HCT116 (cell line): ENCODE measurements around the gene LCMT2. TPM values are rescaled to one million over a fixed set of nuclear protein-coding genes. Genes with fewer than 3 reads are reported as not detected.
"Not testable (repeated sequence)": the region's sequence is repeated elsewhere in the genome, so short reads cannot be mapped to it uniquely, and the experiment has no call there.

Experiments
- ATAC-seq: fragments of 200-7000 bp; cut with Tn5 transposase; 2 replicates; pipeline ENCODE4 v1.9.1; 2020; ENCODE audit warnings: mild to moderate bottlenecking, moderate library complexity
- BruUV-seq: library from RNA; stranded (reverse); fragments of 400-500 nt; replicated peaks from 2 replicates; lab custom pipeline; 2021; lab: Mats Ljungman, UMichigan
- CTCF ChIA-PET: fragments of 300-600 bp; sonication (Branson Sonifier 250); formaldehyde crosslinking; loops from one replicate; lab custom pipeline; 2021; ENCODE audit warnings: antibody characterized with exemption; lab: Charles Lee
- POLR2A ChIA-PET: fragments of 300-600, 350-600 bp; sonication (Branson Sonifier 250); formaldehyde crosslinking; loops from one replicate; lab custom pipeline; 2021; ENCODE audit warnings: antibody characterized with exemption; lab: Charles Lee
- RAD21 ChIA-PET, 2 experiments: fragments of 300-600 bp; sonication (Branson Sonifier 250); formaldehyde crosslinking; loops; one replicate each; lab custom pipeline; 2023; ENCODE audit warnings: low total read pairs in 2 of 2; ENCODE audit not compliant: uncharacterized antibody in 2 of 2, unreplicated experiment in 2 of 2, low non-redundant PET in 1 of 2; lab: Charles Lee
- DNase-seq: peaks from one replicate; pipeline ENCODE4 v3.0.0-alpha.2; 2010; ENCODE audit warnings: low read depth, low spot score
- H2AFZ ChIP-seq: fragments of 200-600 bp; shearing (Covaris generic), sonication (generic); 2 replicates; pipeline ENCODE4 v1.6.1; 2017; ENCODE audit warnings: low read depth, mixed run types, mixed read lengths, antibody characterized with exemption, low read length; ENCODE audit not compliant: poor library complexity, severe bottlenecking
- H3K27ac ChIP-seq: 2 replicates; pipeline ENCODE4 v1.5.1; 2012; ENCODE audit warnings: low read depth, low read length
- H3K27me3 ChIP-seq: fragments of 200-600 bp; sonication (generic); 2 replicates; pipeline ENCODE4 v1.6.1; 2016; ENCODE audit warnings: mixed run types, low read length, mixed read lengths; ENCODE audit not compliant: insufficient read depth
- H3K36me3 ChIP-seq, 2 experiments: fragments of 200-500 bp in 1 of 2; fragments of 200-600 bp in 1 of 2; sonication (Bioruptor generic) in 1 of 2; sonication (generic) in 1 of 2; 2 replicates each; pipeline versions ENCODE4 v1.5.1 to v1.6.1; 2014 to 2016; ENCODE audit warnings: low read length in 2 of 2, inconsistent platforms in 1 of 2, mixed read lengths in 1 of 2, mixed run types in 1 of 2; ENCODE audit not compliant: insufficient read depth in 2 of 2, control insufficient read depth in 1 of 2
- H3K4me1 ChIP-seq, 2 experiments: fragments of 200-600 bp in 1 of 2; sonication (generic) in 1 of 2; 2 replicates each; pipeline versions ENCODE4 v1.5.1 to v1.6.1; 2012 to 2017; ENCODE audit warnings: low read length in 2 of 2, inconsistent platforms in 1 of 2, mild to moderate bottlenecking in 1 of 2, mixed read lengths in 1 of 2, mixed run types in 1 of 2, moderate library complexity in 1 of 2; ENCODE audit not compliant: insufficient read depth in 2 of 2, control insufficient read depth in 1 of 2
- H3K4me2 ChIP-seq: fragments of 200-600 bp; sonication (generic); 2 replicates; pipeline ENCODE4 v1.6.1; 2017; ENCODE audit warnings: mixed run types, low read length, mixed read lengths
- H3K4me3 ChIP-seq, 2 experiments: fragments of 200-600 bp in 1 of 2; sonication (generic) in 1 of 2; replicated peaks in 1 of 2; 2 replicates each; pipeline ENCODE4 v1.5.1; 2011 to 2016; ENCODE audit warnings: low read length in 2 of 2, control low read depth in 1 of 2, low read depth in 1 of 2, mild to moderate bottlenecking in 1 of 2, mixed read lengths in 1 of 2, mixed run types in 1 of 2
- H3K79me2 ChIP-seq: fragments of 200-600 bp; sonication (generic); 2 replicates; pipeline ENCODE4 v1.6.1; 2017; ENCODE audit warnings: mild to moderate bottlenecking, mixed run types, low read length, moderate library complexity, mixed read lengths; ENCODE audit not compliant: insufficient read depth
- H3K9ac ChIP-seq: fragments of 200-600 bp; sonication (generic); 2 replicates; pipeline ENCODE4 v1.6.1; 2016; ENCODE audit warnings: low read length, mixed read lengths
- H3K9me2 ChIP-seq: fragments of 200-600 bp; sonication (generic), shearing (Covaris generic); 2 replicates; pipeline ENCODE4 v1.6.1; 2017; ENCODE audit warnings: mixed run types, mild to moderate bottlenecking, moderate library complexity; ENCODE audit not compliant: insufficient read depth
- H3K9me3 ChIP-seq, 2 experiments: fragments of 200-500 bp in 1 of 2; fragments of 200-600 bp in 1 of 2; sonication (Bioruptor generic) in 1 of 2; sonication (generic) in 1 of 2; 2 replicates each; pipeline ENCODE4 v1.6.1; 2014 to 2017; ENCODE audit warnings: low read length in 2 of 2, mixed read lengths in 2 of 2, inconsistent platforms in 1 of 2, low read depth in 1 of 2, mild to moderate bottlenecking in 1 of 2, mixed run types in 1 of 2, moderate library complexity in 1 of 2; ENCODE audit not compliant: control insufficient read depth in 1 of 2, insufficient read depth in 1 of 2
- H4K20me1 ChIP-seq: fragments of 200-600 bp; sonication (generic), shearing (Covaris generic); 2 replicates; pipeline ENCODE4 v1.6.1; 2017; ENCODE audit warnings: mixed run types, mild to moderate bottlenecking, moderate library complexity; ENCODE audit not compliant: insufficient read depth
- ATF3 ChIP-seq: IDR thresholded peaks from 2 replicates; pipeline ENCODE4 v1.6.1; 2012
- CBX3 ChIP-seq: IDR thresholded peaks from 2 replicates; pipeline ENCODE4 v1.6.1; 2012; ENCODE audit warnings: low read depth
- CEBPB ChIP-seq: IDR thresholded peaks from 2 replicates; pipeline ENCODE4 v1.6.1; 2012; ENCODE audit warnings: low read depth
- EGR1 ChIP-seq: IDR thresholded peaks from 2 replicates; pipeline ENCODE4 v1.6.1; 2012; ENCODE audit warnings: low read depth
- JUND ChIP-seq: IDR thresholded peaks from 2 replicates; pipeline ENCODE4 v1.6.1; 2012
- POLR2A ChIP-seq: IDR thresholded peaks from 2 replicates; pipeline ENCODE4 v1.7.0; 2011; ENCODE audit warnings: borderline replicate concordance; ENCODE audit not compliant: insufficient read depth, insufficient read length; ENCODE audit errors: extremely low read depth
- POLR2AphosphoS5 ChIP-seq: IDR thresholded peaks from 2 replicates; pipeline ENCODE4 v1.6.1; 2011; ENCODE audit warnings: mild to moderate bottlenecking, low read depth, low read length, moderate library complexity
- RAD21 ChIP-seq: IDR thresholded peaks from 2 replicates; pipeline ENCODE4 v1.6.1; 2012; ENCODE audit warnings: low read depth, mild to moderate bottlenecking
- REST ChIP-seq: IDR thresholded peaks from 2 replicates; pipeline ENCODE4 v1.6.1; 2012; ENCODE audit warnings: low read depth
- SIN3A ChIP-seq: IDR thresholded peaks from 2 replicates; pipeline ENCODE4 v1.6.1; 2012; ENCODE audit warnings: low read depth
- SP1 ChIP-seq: IDR thresholded peaks from 2 replicates; pipeline ENCODE4 v1.6.1; 2012; ENCODE audit warnings: low read depth
- TCF7L2 ChIP-seq: IDR thresholded peaks from 2 replicates; pipeline ENCODE4 v1.7.0; 2011; ENCODE audit warnings: borderline replicate concordance, inconsistent platforms; ENCODE audit not compliant: insufficient read depth, insufficient read length; ENCODE audit errors: extremely low read depth
- ZFX ChIP-seq: fragments of 450-650 bp; IDR thresholded peaks from 2 replicates; pipeline ENCODE4 v1.6.1; 2017
- intact Hi-C: fragments of 100-400 bp; cut with micrococcal nuclease; formaldehyde crosslinking; loops from 2 replicates; pipeline ENCODE4 v1.10.0; 2022
- total RNA-seq: library from RNA; stranded (reverse); gene quantifications from one replicate; pipeline ENCODE4 v1.2.1, GENCODE V29; 2021; ENCODE audit not compliant: unreplicated experiment

LCMT2 gene
- total RNA-seq, 1 experiment from 2014 or later, result 4.7 TPM

GRCh38 chr15:43292375-43293078, 37.8 kb downstream of the LCMT2 start:
- Histone ChIP-seq H3K9me2 (no peaks in the 10 kb centered on the region), H3K9ac (no peak overlapping the region), H3K4me1 (no peaks in the 10 kb centered on the region), H2AFZ (no peak overlapping the region), H3K4me3 (no peak overlapping the region), H3K4me2 (no peak overlapping the region), H4K20me1 (no peaks in the 10 kb centered on the region), H3K36me3 (no peaks in the 10 kb centered on the region), H3K27me3 (0 out of 2 replicates have a peak, but pooled peaks cover 4% of the 10 kb centered on the region), H3K9me3 (no peaks in the 10 kb centered on the region), H3K27ac (no peak overlapping the region), H3K79me2 (no peaks in the 10 kb centered on the region)
- no peak for ATAC-seq
- BruUV-seq, result no TSS peak
- intact Hi-C loops, result no loop called here
- CTCF ChIA-PET, result no interaction called here
- DNase-seq, result no peak
- no peak for TF ChIP-seq SIN3A
- no peak for TF ChIP-seq JUND
- no peak for TF ChIP-seq ZFX
- no peak for TF ChIP-seq POLR2A
- TF ChIP-seq ATF3, result no peak
- no peak for TF ChIP-seq CBX3
- no peak for TF ChIP-seq RAD21
- no peak for TF ChIP-seq POLR2AphosphoS5
- no peak for TF ChIP-seq CEBPB
- TF ChIP-seq TCF7L2, result no peak
- no peak for TF ChIP-seq EGR1
- TF ChIP-seq REST, result no peak
- no peak for TF ChIP-seq SP1
- POLR2A ChIA-PET, result no interaction called here
- RAD21 ChIA-PET, result no interaction called here

- intact Hi-C loops, result loop anchor here (10.0 kb wide), 3 partner anchors 365 to 585 kb away; partner anchors contain the start of genes CDAN1 and TTBK2
- H3K27me3 ChIP-seq, H3K36me3 ChIP-seq, H3K9me3 ChIP-seq, POLR2A ChIA-PET, H3K9ac ChIP-seq, H3K9me2 ChIP-seq, BruUV-seq, H3K27ac ChIP-seq, H3K79me2 ChIP-seq, H3K4me1 ChIP-seq, H2AFZ ChIP-seq, ATAC-seq, CTCF ChIA-PET, H4K20me1 ChIP-seq, DNase-seq, H3K4me3 ChIP-seq, H3K4me2 ChIP-seq, RAD21 ChIA-PET: not testable (repeated sequence)
Observed at GRCh38 chr15:43289656-43290055, 40.7 kb downstream of the LCMT2 start.
